ENCODE data around the gene ADAM12. TPM values are rescaled to one million over a fixed set of nuclear protein-coding genes. Genes with fewer than 3 reads are reported as not detected.

ADAM12 gene
- total and polyA plus RNA-seq, 2 donors (not counting 3 experiments of a cell fraction or from before 2014, with no cell fraction given): 0.22 to 0.33 TPM

GRCh38 chr10:126255313-126255712 is 133.0 kb downstream of the ADAM12 start:
- POLR2A ChIA-PET: no interaction called here
- dilution Hi-C loops (cut with MboI; ENCODE audit: extremely low pct_ligation_motif_present, low sequenced_read_pairs): no loop called here
- Histone ChIP-seq H3K4me1 (ENCODE audit: control insufficient read depth, extremely low read depth, insufficient read depth, low read length) (no peaks in the 10 kb centered on the region), H3K27ac (ENCODE audit: insufficient read depth, low read depth, low read length) (no peak overlapping the region), H4K20me1 (replicated peaks; ENCODE audit: control insufficient read depth, extremely low read depth, insufficient read depth, low read length) (no peaks in the 10 kb centered on the region), H3K9me3 (replicated peaks; ENCODE audit: control insufficient read depth, insufficient read depth, low read length) (no peaks in the 10 kb centered on the region), H3K9me1 (replicated peaks; ENCODE audit: control insufficient read depth, extremely low read depth, insufficient read depth, low read length) (no peaks in the 10 kb centered on the region), H3K27me3 (ENCODE audit: control insufficient read depth in 2 of 2, insufficient read depth in 2 of 2, low read length in 2 of 2) (no peaks in the 10 kb centered on the region), H3K4me2 (ENCODE audit: insufficient read depth, low read length) (no peak overlapping the region), H2AFZ (ENCODE audit: low read depth, low read length) (no peak overlapping the region), H3K9ac (replicated peaks; ENCODE audit: extremely low read depth, insufficient read depth, low read length) (no peak overlapping the region), H3K36me3 (ENCODE audit: control insufficient read depth in 2 of 2, extremely low read depth in 1 of 2, insufficient read depth in 2 of 2, low read length in 2 of 2) (no peaks in the 10 kb centered on the region), H3K79me2 (ENCODE audit: control insufficient read depth, insufficient read depth, low read length) (no peaks in the 10 kb centered on the region), H3K4me3 (replicated peaks in 1 of 3; ENCODE audit: insufficient read depth in 1 of 3, low read depth in 1 of 3, low read length in 3 of 3) (no peak overlapping the region)
- DNase-seq (ENCODE audit: low read depth, low spot score) (no peak), FAIRE-seq (no peak)
- BruUV-seq (replicated peaks): no TSS peak
- intact Hi-C loops (cut with micrococcal nuclease): no loop called here
- no peak for TF ChIP-seq MYC (IDR thresholded peaks at IDR 0.05; ENCODE audit: low read depth, low read length)
- TF ChIP-seq, protein P1, sequence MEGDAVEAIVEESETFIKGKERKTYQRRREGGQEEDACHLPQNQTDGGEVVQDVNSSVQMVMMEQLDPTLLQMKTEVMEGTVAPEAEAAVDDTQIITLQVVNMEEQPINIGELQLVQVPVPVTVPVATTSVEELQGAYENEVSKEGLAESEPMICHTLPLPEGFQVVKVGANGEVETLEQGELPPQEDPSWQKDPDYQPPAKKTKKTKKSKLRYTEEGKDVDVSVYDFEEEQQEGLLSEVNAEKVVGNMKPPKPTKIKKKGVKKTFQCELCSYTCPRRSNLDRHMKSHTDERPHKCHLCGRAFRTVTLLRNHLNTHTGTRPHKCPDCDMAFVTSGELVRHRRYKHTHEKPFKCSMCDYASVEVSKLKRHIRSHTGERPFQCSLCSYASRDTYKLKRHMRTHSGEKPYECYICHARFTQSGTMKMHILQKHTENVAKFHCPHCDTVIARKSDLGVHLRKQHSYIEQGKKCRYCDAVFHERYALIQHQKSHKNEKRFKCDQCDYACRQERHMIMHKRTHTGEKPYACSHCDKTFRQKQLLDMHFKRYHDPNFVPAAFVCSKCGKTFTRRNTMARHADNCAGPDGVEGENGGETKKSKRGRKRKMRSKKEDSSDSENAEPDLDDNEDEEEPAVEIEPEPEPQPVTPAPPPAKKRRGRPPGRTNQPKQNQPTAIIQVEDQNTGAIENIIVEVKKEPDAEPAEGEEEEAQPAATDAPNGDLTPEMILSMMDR (IDR thresholded peaks at IDR 0.05; ENCODE audit: extremely low read depth in 1 of 2, insufficient read depth in 1 of 2, low read depth in 1 of 2, low read length in 2 of 2): no peak
- TF ChIP-seq GATA2 (IDR thresholded peaks at IDR 0.05; ENCODE audit: insufficient read depth, insufficient read length, low read depth, low read length): no peak
- TF ChIP-seq POLR2AphosphoS5 (IDR thresholded peaks at IDR 0.05; ENCODE audit: insufficient read depth, low read depth, low read length): no peak
- TF ChIP-seq EZH2 (IDR thresholded peaks at IDR 0.05; ENCODE audit: borderline replicate concordance, low read depth, low read length, severe bottlenecking): no peak
- TF ChIP-seq FOS (IDR thresholded peaks at IDR 0.05; ENCODE audit: borderline replicate concordance, insufficient read depth, low read length): no peak
- CTCF ChIA-PET: no interaction called here

GRCh38 chr10:126253611-126253998 is 134.7 kb downstream of the ADAM12 start:
- ChIA-PET CTCF (no interaction called here), POLR2A (no interaction called here)
- H3K4me3 ChIP-seq (replicated peaks in 1 of 3; ENCODE audit: insufficient read depth in 1 of 3, low read depth in 1 of 3, low read length in 3 of 3): no peak overlapping the region

More at GRCh38 chr10:126253611-126253998, 134.7 kb downstream of the ADAM12 start:
- no peaks in the 10 kb centered on the region for H3K36me3 ChIP-seq (ENCODE audit: control insufficient read depth in 2 of 2, extremely low read depth in 1 of 2, insufficient read depth in 2 of 2, low read length in 2 of 2)
- no peak overlapping the region for H3K9ac ChIP-seq (replicated peaks; ENCODE audit: extremely low read depth, insufficient read depth, low read length)
- intact Hi-C loops (cut with micrococcal nuclease) (no loop called here), dilution Hi-C loops (cut with MboI; ENCODE audit: extremely low pct_ligation_motif_present, low sequenced_read_pairs) (no loop called here)
- H3K27ac ChIP-seq (ENCODE audit: insufficient read depth, low read depth, low read length): no peak overlapping the region
- BruUV-seq (replicated peaks): no TSS peak
- no peaks in the 10 kb centered on the region for H3K79me2 ChIP-seq (ENCODE audit: control insufficient read depth, insufficient read depth, low read length)
- H3K4me1 ChIP-seq (ENCODE audit: control insufficient read depth, extremely low read depth, insufficient read depth, low read length): no peaks in the 10 kb centered on the region
- H2AFZ ChIP-seq (ENCODE audit: low read depth, low read length): no peak overlapping the region
- DNase-seq (ENCODE audit: low read depth, low spot score) (no peak), FAIRE-seq (no peak)
- H3K9me1 ChIP-seq (replicated peaks; ENCODE audit: control insufficient read depth, extremely low read depth, insufficient read depth, low read length): no peaks in the 10 kb centered on the region
- TF ChIP-seq POLR2AphosphoS5 (IDR thresholded peaks at IDR 0.05; ENCODE audit: insufficient read depth, low read depth, low read length) (no peak), MYC (IDR thresholded peaks at IDR 0.05; ENCODE audit: low read depth, low read length) (no peak), GATA2 (IDR thresholded peaks at IDR 0.05; ENCODE audit: insufficient read depth, insufficient read length, low read depth, low read length) (no peak), FOS (IDR thresholded peaks at IDR 0.05; ENCODE audit: borderline replicate concordance, insufficient read depth, low read length) (no peak), POLR2A (IDR thresholded peaks at IDR 0.05; ENCODE audit: low read depth, low read length) (no peak), EZH2 (IDR thresholded peaks at IDR 0.05; ENCODE audit: borderline replicate concordance, low read depth, low read length, severe bottlenecking) (no peak), MAX (IDR thresholded peaks at IDR 0.05; ENCODE audit: insufficient read depth, insufficient read length) (no peak)
- TF ChIP-seq, protein P1 (IDR thresholded peaks at IDR 0.05; ENCODE audit: extremely low read depth in 1 of 2, insufficient read depth in 1 of 2, low read depth in 1 of 2, low read length in 2 of 2): no peak
- no peaks in the 10 kb centered on the region for H3K9me3 ChIP-seq (replicated peaks; ENCODE audit: control insufficient read depth, insufficient read depth, low read length)
- no peaks in the 10 kb centered on the region for H3K27me3 ChIP-seq (ENCODE audit: control insufficient read depth in 2 of 2, insufficient read depth in 2 of 2, low read length in 2 of 2)
- no peak overlapping the region for H3K4me2 ChIP-seq (ENCODE audit: insufficient read depth, low read length)
- H4K20me1 ChIP-seq (replicated peaks; ENCODE audit: control insufficient read depth, extremely low read depth, insufficient read depth, low read length): no peaks in the 10 kb centered on the region
